HEK293 (cell line): Measurements from ENCODE around the gene PEX7.

Experiments used
- SALL2 ChIP-seq: fragments of 450-650 bp; formaldehyde crosslinking; IDR thresholded peaks from 2 replicates; pipeline ENCODE4 v1.5.0; 2017; ENCODE audit warnings: missing biosample characterization, mild to moderate bottlenecking, missing genetic modification characterization, borderline replicate concordance
- ZNF10 ChIP-seq: fragments of 450-650 bp; formaldehyde crosslinking; IDR thresholded peaks from 2 replicates; pipeline ENCODE4 v1.5.1; 2017; ENCODE audit warnings: missing biosample characterization, missing genetic modification characterization
- TF ChIP-seq, protein P1 (sequence below): fragments of 450-650 bp; formaldehyde crosslinking; IDR thresholded peaks from 2 replicates; pipeline ENCODE4 v1.5.1; 2016; ENCODE audit warnings: missing biosample characterization, missing genetic modification characterization

- TF ChIP-seq, protein P1, sequence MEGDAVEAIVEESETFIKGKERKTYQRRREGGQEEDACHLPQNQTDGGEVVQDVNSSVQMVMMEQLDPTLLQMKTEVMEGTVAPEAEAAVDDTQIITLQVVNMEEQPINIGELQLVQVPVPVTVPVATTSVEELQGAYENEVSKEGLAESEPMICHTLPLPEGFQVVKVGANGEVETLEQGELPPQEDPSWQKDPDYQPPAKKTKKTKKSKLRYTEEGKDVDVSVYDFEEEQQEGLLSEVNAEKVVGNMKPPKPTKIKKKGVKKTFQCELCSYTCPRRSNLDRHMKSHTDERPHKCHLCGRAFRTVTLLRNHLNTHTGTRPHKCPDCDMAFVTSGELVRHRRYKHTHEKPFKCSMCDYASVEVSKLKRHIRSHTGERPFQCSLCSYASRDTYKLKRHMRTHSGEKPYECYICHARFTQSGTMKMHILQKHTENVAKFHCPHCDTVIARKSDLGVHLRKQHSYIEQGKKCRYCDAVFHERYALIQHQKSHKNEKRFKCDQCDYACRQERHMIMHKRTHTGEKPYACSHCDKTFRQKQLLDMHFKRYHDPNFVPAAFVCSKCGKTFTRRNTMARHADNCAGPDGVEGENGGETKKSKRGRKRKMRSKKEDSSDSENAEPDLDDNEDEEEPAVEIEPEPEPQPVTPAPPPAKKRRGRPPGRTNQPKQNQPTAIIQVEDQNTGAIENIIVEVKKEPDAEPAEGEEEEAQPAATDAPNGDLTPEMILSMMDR = no peak
- TF ChIP-seq SALL2 (tag by site-specific recombination) (no peak), ZNF10 (tag by site-specific recombination) (no peak)
These were observed 140.3 kb downstream of the PEX7 start for GRCh38 chr6:136962661-136963060.
